Measurements from ENCODE around the gene ZBTB20. TPM values are rescaled to one million over a fixed set of nuclear protein-coding genes. Genes with fewer than 3 reads are reported as not detected.

Gene ZBTB20
- total RNA-seq, 6 donors from 2014 or later, result 40.0 to 150 (median 65.8) TPM

DNA sequence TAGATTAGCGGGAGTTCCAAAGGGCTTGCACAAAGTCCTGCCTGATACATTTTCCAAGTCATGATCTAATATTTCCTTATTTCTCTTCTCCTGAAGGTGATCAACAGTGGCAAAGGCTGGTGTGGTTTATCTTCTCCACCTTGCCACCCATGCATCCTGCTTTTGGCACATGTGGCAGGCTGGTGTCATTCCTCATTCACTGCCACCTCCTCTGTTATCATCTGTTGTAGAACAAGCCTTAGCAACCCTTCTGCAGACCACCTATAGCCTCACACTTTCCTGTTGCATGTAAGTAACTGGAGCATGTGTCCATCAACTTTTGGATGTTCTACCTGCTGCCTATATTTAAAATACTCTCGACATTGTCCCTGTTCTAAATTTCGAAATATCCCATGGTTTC is 294.1 kb downstream of the ZBTB20 start:
- no peak overlapping the region for H3K4me3 ChIP-seq
- H3K4me1 ChIP-seq, result peaks cover 0 to 7% (median 1%) of the 10 kb centered on the region in 4 donors
- DNase-seq (no peak), ATAC-seq (ENCODE audit: low FRiP score in 2 of 2) (no peak)
- no peaks in the 10 kb centered on the region for H3K27me3 ChIP-seq
- no peak overlapping the region for H3K27ac ChIP-seq
- no peaks in the 10 kb centered on the region for H3K36me3 ChIP-seq
- WGBS, 2 donors, result 86 to 92% methylated on average over 3 of the region's 3 CpGs
- no peaks in the 10 kb centered on the region for H3K9me3 ChIP-seq
- TF ChIP-seq POLR2A (IDR thresholded peaks at IDR 0.05), result no peak
- TF ChIP-seq, protein P1, sequence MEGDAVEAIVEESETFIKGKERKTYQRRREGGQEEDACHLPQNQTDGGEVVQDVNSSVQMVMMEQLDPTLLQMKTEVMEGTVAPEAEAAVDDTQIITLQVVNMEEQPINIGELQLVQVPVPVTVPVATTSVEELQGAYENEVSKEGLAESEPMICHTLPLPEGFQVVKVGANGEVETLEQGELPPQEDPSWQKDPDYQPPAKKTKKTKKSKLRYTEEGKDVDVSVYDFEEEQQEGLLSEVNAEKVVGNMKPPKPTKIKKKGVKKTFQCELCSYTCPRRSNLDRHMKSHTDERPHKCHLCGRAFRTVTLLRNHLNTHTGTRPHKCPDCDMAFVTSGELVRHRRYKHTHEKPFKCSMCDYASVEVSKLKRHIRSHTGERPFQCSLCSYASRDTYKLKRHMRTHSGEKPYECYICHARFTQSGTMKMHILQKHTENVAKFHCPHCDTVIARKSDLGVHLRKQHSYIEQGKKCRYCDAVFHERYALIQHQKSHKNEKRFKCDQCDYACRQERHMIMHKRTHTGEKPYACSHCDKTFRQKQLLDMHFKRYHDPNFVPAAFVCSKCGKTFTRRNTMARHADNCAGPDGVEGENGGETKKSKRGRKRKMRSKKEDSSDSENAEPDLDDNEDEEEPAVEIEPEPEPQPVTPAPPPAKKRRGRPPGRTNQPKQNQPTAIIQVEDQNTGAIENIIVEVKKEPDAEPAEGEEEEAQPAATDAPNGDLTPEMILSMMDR (IDR thresholded peaks at IDR 0.05), result no peak
- TF ChIP-seq EP300 (IDR thresholded peaks at IDR 0.05), result no peak
- no peak for TF ChIP-seq POLR2AphosphoS5 (IDR thresholded peaks at IDR 0.05)

GRCh38 chr3:114850898-114851297 is 296.2 kb downstream of the ZBTB20 start:
- no peak overlapping the region for H3K4me3 ChIP-seq
- peaks cover 6 to 17% (median 12%) of the 10 kb centered on the region in 4 donors for H3K4me1 ChIP-seq
- no peak overlapping the region for H3K27ac ChIP-seq
- no peaks in the 10 kb centered on the region for H3K36me3 ChIP-seq
- DNase-seq (no peak), ATAC-seq (ENCODE audit: low FRiP score in 2 of 2) (no peak)
- H3K27me3 ChIP-seq, result no peaks in the 10 kb centered on the region
- WGBS, 2 donors, result 76 to 87% methylated on average over 1 of the region's 1 CpG
- H3K9me3 ChIP-seq, result no peaks in the 10 kb centered on the region
- no peak for TF ChIP-seq EP300 (IDR thresholded peaks at IDR 0.05)
- TF ChIP-seq, protein P1 (IDR thresholded peaks at IDR 0.05), result no peak
- no peak for TF ChIP-seq POLR2AphosphoS5 (IDR thresholded peaks at IDR 0.05)
- no peak for TF ChIP-seq POLR2A (IDR thresholded peaks at IDR 0.05)

DNA sequence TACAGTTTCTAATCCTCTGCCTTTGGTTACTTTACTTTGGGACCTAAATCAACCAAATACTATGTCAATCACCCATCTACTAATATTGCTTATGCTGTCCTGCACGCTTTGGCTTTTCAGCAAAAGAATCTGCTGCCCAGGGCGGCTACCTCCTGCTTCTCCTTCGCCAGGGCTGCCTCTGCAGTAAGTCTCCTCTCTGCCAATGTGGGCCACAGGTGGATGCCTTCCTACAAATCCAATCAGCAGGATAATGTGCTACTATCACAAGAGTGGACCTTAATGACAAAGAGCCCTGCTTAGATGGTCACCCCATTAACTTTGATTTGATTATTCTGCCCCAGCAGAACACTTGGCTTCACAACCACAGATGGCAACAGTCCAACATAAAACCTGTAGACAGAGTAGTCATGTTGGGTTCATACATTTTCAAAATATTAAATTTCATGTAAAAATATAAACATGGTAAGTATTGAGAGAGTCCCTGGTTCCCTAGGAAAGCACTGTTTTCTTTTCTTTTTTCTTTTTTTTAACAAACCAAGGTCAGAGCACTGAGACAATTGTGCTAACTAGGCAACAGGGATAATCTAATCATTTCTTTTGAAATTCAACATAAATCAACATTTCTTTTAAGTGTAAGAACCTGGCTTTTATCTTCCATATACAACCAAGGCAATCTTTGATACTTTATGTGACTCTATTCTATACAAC is 298.3 kb downstream of the ZBTB20 start:
- 98% methylated on average over 3 of the region's 3 CpGs for WGBS, 2 donors
- H3K27ac ChIP-seq, result no peak overlapping the region
- H3K9me3 ChIP-seq, result no peaks in the 10 kb centered on the region
- DNase-seq (no peak), ATAC-seq (ENCODE audit: low FRiP score in 2 of 2) (no peak)
- no peak overlapping the region for H3K4me3 ChIP-seq
- H3K4me1 ChIP-seq, result peaks cover 8 to 17% (median 13%) of the 10 kb centered on the region in 4 donors
- TF ChIP-seq POLR2A (IDR thresholded peaks at IDR 0.05), result no peak
- no peak for TF ChIP-seq EP300 (IDR thresholded peaks at IDR 0.05)
- TF ChIP-seq, protein P1 (IDR thresholded peaks at IDR 0.05), result no peak
- no peak for TF ChIP-seq POLR2AphosphoS5 (IDR thresholded peaks at IDR 0.05)
- H3K36me3 ChIP-seq, result no peaks in the 10 kb centered on the region
- H3K27me3 ChIP-seq, result no peaks in the 10 kb centered on the region

DNA sequence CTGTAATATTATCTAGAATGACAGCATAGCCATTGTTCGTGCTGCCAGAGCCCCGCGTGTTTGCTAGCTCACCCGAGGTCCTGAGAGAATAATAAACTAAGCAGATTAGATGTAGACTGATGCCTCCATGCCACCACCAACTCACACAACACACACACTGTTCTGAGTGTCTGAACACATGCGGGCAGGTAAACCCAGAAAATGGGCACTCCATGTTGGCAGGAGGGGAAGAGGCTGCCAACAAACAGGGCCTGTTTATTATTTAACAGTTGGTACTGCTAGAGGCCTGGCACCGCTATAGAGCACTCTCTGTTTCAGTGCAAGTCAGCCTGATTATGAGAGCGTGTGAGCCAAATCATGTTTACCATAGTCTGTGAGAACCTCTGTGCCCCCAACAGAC is 299.0 kb downstream of the ZBTB20 start:
- TF ChIP-seq POLR2A (IDR thresholded peaks at IDR 0.05) (no peak), EP300 (IDR thresholded peaks at IDR 0.05) (no peak), POLR2AphosphoS5 (IDR thresholded peaks at IDR 0.05) (no peak)
- TF ChIP-seq, protein P1 (IDR thresholded peaks at IDR 0.05), result no peak
- ATAC-seq (ENCODE audit: low FRiP score in 2 of 2) (no peak), DNase-seq (no peak)
- no peaks in the 10 kb centered on the region for H3K27me3 ChIP-seq
- no peak overlapping the region for H3K4me3 ChIP-seq
- no peak overlapping the region for H3K27ac ChIP-seq
- H3K4me1 ChIP-seq, result peaks cover 8 to 17% (median 13%) of the 10 kb centered on the region in 4 donors
- H3K36me3 ChIP-seq, result no peaks in the 10 kb centered on the region
- WGBS, 2 donors, result 77 to 81% methylated on average over 7 of the region's 7 CpGs
- no peaks in the 10 kb centered on the region for H3K9me3 ChIP-seq

DNA sequence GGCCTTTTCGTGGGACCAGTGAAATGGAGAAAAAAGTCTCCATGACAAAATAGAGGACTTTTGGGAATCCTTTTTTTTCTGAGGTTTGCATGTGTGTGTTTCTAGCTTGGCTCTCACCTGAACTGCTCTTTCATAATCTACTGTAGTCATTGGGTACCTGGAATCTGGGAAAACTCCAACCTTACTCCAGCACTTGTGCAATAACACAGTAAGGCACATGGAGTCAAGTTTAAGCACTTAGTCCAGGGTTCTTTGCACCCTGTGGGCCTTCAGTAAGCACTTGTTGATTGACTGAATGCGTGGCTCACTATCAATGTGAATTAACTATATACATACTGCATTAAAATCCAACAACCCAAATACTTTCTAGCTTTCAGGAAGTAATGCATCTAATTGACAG is 299.5 kb downstream of the ZBTB20 start:
- WGBS, 2 donors, result 50% methylated on average over 2 of the region's 2 CpGs
- Histone ChIP-seq H3K27ac (peak overlapping the region in 2 of 4 donors; percentile 15 to 49), H3K9me3 (no peaks in the 10 kb centered on the region), H3K4me1 (peaks cover 8 to 17% (median 13%) of the 10 kb centered on the region in 4 donors), H3K36me3 (no peaks in the 10 kb centered on the region), H3K27me3 (no peaks in the 10 kb centered on the region), H3K4me3 (no peak overlapping the region)
- TF ChIP-seq, protein P1 (IDR thresholded peaks at IDR 0.05), result no peak
- no peak for TF ChIP-seq POLR2A (IDR thresholded peaks at IDR 0.05)
- DNase-seq (peak in 1 of 2 donors; percentile 48), ATAC-seq (ENCODE audit: low FRiP score in 2 of 2) (no peak)
